ENCODE results near the gene NR1D2. TPM values are rescaled to one million over a fixed set of nuclear protein-coding genes. Genes with fewer than 3 reads are reported as not detected.
"Not testable (repeated sequence)": the region's sequence is repeated elsewhere in the genome, so short reads cannot be mapped to it uniquely, and the experiment has no call there.

Gene NR1D2
- total RNA-seq, 1 experiment from 2014 or later, result 8.7 TPM

- TF ChIP-seq, protein P1, sequence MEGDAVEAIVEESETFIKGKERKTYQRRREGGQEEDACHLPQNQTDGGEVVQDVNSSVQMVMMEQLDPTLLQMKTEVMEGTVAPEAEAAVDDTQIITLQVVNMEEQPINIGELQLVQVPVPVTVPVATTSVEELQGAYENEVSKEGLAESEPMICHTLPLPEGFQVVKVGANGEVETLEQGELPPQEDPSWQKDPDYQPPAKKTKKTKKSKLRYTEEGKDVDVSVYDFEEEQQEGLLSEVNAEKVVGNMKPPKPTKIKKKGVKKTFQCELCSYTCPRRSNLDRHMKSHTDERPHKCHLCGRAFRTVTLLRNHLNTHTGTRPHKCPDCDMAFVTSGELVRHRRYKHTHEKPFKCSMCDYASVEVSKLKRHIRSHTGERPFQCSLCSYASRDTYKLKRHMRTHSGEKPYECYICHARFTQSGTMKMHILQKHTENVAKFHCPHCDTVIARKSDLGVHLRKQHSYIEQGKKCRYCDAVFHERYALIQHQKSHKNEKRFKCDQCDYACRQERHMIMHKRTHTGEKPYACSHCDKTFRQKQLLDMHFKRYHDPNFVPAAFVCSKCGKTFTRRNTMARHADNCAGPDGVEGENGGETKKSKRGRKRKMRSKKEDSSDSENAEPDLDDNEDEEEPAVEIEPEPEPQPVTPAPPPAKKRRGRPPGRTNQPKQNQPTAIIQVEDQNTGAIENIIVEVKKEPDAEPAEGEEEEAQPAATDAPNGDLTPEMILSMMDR (conservative IDR thresholded peaks at IDR 0.05; ENCODE audit: low read depth, low read length), result no peak
- TF ChIP-seq EZH2 (IDR thresholded peaks at IDR 0.05; ENCODE audit: borderline replicate concordance, low read depth, low read length, poor library complexity, severe bottlenecking), result no peak
- Histone ChIP-seq H3K27ac (ENCODE audit: low read depth, low read length, poor library complexity, severe bottlenecking) (no peak overlapping the region), H3K4me1 (ENCODE audit: insufficient read depth, low read length, poor library complexity, severe bottlenecking) (peaks cover 4% of the 10 kb centered on the region), H3K4me3 (ENCODE audit: low read depth, low read length, poor library complexity, severe bottlenecking) (no peak overlapping the region), H3K9me3 (ENCODE audit: low read depth, low read length, poor library complexity, severe bottlenecking) (no peaks in the 10 kb centered on the region), H3K27me3 (replicated peaks; ENCODE audit: insufficient read depth, low read depth, low read length, poor library complexity) (no peaks in the 10 kb centered on the region), H3K36me3 (ENCODE audit: insufficient read depth, low read length, poor library complexity, severe bottlenecking) (peaks cover 25% of the 10 kb centered on the region)
- no TSS peak for BruUV-seq (replicated peaks)
- ChIA-PET CTCF (interaction anchor here (0.7 kb wide), 1 partner anchor 407 kb away, joined by 3 read pairs; no protein-coding TSS in a partner anchor), POLR2A (ENCODE audit: low non-redundant PET) (no interaction called here)
- no peak for DNase-seq (ENCODE audit: low spot score)
- intact Hi-C loops (cut with micrococcal nuclease; ENCODE audit: unreplicated experiment), result no loop called here
Measured at GRCh38 chr3:23909341-23909740, 35.7 kb upstream of the NR1D2 start.

DNA sequence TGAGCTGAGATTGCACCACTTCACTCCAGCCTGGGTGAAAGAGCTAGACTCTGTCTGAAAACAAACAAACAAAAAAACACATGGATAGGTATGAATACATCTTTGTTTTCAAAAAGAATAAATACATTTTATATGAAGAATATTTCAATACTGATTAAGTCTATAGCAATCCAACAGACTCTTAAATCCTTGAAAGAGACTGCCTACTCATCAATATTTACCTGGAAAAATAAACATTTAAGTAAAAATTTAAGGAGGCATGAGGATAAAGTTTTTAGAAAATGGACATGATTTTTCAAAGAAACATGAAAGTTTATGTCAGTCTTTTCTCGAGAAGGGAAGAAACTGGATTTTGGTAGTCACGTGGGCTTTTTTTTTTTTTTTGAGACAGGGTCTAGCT lies 33.7 kb upstream of the NR1D2 start:
- no peak for DNase-seq (ENCODE audit: low spot score)
- ChIA-PET POLR2A (ENCODE audit: low non-redundant PET) (no interaction called here), CTCF (no interaction called here)
- no peak for TF ChIP-seq EZH2 (IDR thresholded peaks at IDR 0.05; ENCODE audit: borderline replicate concordance, low read depth, low read length, poor library complexity, severe bottlenecking)
- TF ChIP-seq, protein P1 (conservative IDR thresholded peaks at IDR 0.05; ENCODE audit: low read depth, low read length), result no peak
- peaks cover 25% of the 10 kb centered on the region for H3K36me3 ChIP-seq (ENCODE audit: insufficient read depth, low read length, poor library complexity, severe bottlenecking)
- no peak overlapping the region for H3K27ac ChIP-seq (ENCODE audit: low read depth, low read length, poor library complexity, severe bottlenecking)
- H3K4me3 ChIP-seq (ENCODE audit: low read depth, low read length, poor library complexity, severe bottlenecking), result no peak overlapping the region
- intact Hi-C loops (cut with micrococcal nuclease; ENCODE audit: unreplicated experiment), result loop anchor here (10.0 kb wide), 1 partner anchor 323 kb away; no protein-coding TSS in a partner anchor
- no peaks in the 10 kb centered on the region for H3K27me3 ChIP-seq (replicated peaks; ENCODE audit: insufficient read depth, low read depth, low read length, poor library complexity)
- H3K9me3 ChIP-seq (ENCODE audit: low read depth, low read length, poor library complexity, severe bottlenecking), result no peaks in the 10 kb centered on the region
- H3K4me1 ChIP-seq (ENCODE audit: insufficient read depth, low read length, poor library complexity, severe bottlenecking), result peaks cover 4% of the 10 kb centered on the region
- BruUV-seq (replicated peaks), result no TSS peak

DNA sequence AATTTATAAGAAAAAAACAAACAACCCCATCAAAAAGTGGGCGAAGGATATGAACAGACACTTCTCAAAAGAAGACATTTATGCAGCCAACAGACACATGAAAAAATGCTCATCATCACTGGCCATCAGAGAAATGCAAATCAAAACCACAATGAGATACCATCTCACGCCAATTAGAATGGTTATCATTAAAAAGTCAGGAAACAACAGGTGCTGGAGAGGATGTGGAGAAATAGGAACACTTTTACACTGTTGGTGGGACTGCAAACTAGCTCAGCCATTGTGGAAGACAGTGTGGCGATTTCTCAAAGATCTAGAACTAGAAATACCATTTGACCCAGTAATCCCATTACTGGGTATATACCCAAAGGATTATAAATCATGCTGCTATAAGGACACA lies 32.8 kb upstream of the NR1D2 start:
- H3K27me3 ChIP-seq (replicated peaks; ENCODE audit: insufficient read depth, low read depth, low read length, poor library complexity); DNase-seq (ENCODE audit: low spot score); POLR2A ChIA-PET (ENCODE audit: low non-redundant PET); H3K4me3 ChIP-seq (ENCODE audit: low read depth, low read length, poor library complexity, severe bottlenecking); H3K27ac ChIP-seq (ENCODE audit: low read depth, low read length, poor library complexity, severe bottlenecking); H3K9me3 ChIP-seq (ENCODE audit: low read depth, low read length, poor library complexity, severe bottlenecking); BruUV-seq (replicated peaks); CTCF ChIA-PET; H3K4me1 ChIP-seq (ENCODE audit: insufficient read depth, low read length, poor library complexity, severe bottlenecking): not testable (repeated sequence)
- peaks cover 23% of the 10 kb centered on the region for H3K36me3 ChIP-seq (ENCODE audit: insufficient read depth, low read length, poor library complexity, severe bottlenecking)
- intact Hi-C loops (cut with micrococcal nuclease; ENCODE audit: unreplicated experiment), result loop anchor here (10.0 kb wide), 1 partner anchor 322 kb away; no protein-coding TSS in a partner anchor

DNA sequence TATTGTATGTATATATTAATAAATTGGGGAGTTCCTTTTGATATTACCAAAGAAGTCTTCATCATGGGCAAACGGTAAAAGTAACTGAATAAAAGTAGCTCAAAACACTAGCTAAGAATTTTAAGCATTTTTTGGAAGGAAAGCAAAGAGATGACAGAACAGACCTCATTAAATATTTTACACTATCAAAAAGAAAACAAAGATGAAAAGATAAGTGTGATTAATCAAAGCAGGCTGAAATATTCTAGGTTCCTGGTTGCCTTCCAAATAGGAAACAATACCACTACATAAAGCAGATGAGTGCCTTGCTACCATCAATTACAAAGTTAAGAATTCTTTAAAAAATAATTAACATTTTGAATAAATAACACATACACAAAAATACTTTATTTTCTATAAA lies 31.9 kb upstream of the NR1D2 start:
- ChIA-PET POLR2A (ENCODE audit: low non-redundant PET) (no interaction called here), CTCF (no interaction called here)
- DNase-seq (ENCODE audit: low spot score), result no peak
- no peaks in the 10 kb centered on the region for H3K9me3 ChIP-seq (ENCODE audit: low read depth, low read length, poor library complexity, severe bottlenecking)
- H3K36me3 ChIP-seq (ENCODE audit: insufficient read depth, low read length, poor library complexity, severe bottlenecking), result peaks cover 26% of the 10 kb centered on the region
- peaks cover 4% of the 10 kb centered on the region for H3K4me1 ChIP-seq (ENCODE audit: insufficient read depth, low read length, poor library complexity, severe bottlenecking)
- no peak overlapping the region for H3K27ac ChIP-seq (ENCODE audit: low read depth, low read length, poor library complexity, severe bottlenecking)
- no peak for TF ChIP-seq EZH2 (IDR thresholded peaks at IDR 0.05; ENCODE audit: borderline replicate concordance, low read depth, low read length, poor library complexity, severe bottlenecking)
- TF ChIP-seq, protein P1 (conservative IDR thresholded peaks at IDR 0.05; ENCODE audit: low read depth, low read length), result no peak
- intact Hi-C loops (cut with micrococcal nuclease; ENCODE audit: unreplicated experiment), result loop anchor here (10.0 kb wide), 1 partner anchor 322 kb away; no protein-coding TSS in a partner anchor
- no peaks in the 10 kb centered on the region for H3K27me3 ChIP-seq (replicated peaks; ENCODE audit: insufficient read depth, low read depth, low read length, poor library complexity)
- H3K4me3 ChIP-seq (ENCODE audit: low read depth, low read length, poor library complexity, severe bottlenecking), result no peak overlapping the region
- BruUV-seq (replicated peaks), result no TSS peak

All from A673 (cell line).